HuH-7.5 (cell line): ENCODE results near the gene PRR36.
"Not testable (repeated sequence)": the region's sequence is repeated elsewhere in the genome, so short reads cannot be mapped to it uniquely, and the experiment has no call there.

Experiments used
- DNase-seq: peaks from one replicate; pipeline ENCODE4 v3.0.0; 2011; ENCODE audit warnings: low spot score

Gene PRR36

DNA sequence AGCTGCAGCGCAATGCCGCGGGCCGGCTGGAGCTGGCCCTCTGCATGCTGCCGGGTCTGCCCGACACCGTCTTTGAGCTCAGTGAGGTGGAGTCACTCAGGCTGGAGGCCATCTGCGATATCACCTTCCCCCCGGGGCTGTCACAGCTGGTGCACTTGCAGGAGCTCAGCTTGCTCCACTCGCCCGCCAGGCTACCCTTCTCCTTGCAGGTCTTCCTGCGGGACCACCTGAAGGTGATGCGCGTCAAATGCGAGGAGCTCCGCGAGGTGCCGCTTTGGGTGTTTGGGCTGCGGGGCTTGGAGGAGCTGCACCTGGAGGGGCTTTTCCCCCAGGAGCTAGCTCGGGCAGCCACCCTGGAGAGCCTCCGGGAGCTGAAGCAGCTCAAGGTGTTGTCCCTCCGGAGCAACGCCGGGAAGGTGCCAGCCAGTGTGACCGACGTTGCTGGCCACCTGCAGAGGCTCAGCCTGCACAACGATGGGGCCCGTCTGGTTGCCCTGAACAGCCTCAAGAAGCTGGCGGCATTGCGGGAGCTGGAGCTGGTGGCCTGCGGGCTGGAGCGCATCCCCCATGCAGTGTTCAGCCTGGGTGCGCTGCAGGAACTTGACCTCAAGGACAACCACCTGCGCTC lies 25.7 kb upstream of the PRR36 start:
- DNase-seq = no peak

DNA sequence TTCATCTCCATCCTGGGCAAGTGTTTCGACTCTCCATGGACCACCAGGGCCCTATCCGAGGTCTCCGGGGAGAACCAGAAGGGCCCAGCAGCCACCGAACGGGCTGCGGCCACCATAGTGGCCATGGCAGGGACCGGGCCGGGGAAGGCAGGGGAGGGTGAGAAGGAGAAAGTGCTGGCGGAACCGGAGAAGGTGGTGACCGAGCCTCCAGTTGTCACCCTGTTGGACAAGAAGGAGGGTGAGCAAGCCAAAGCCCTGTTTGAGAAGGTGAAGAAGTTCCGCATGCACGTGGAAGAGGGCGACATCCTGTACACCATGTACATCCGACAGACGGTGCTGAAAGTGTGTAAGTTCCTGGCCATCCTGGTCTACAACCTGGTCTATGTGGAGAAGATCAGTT lies 24.8 kb upstream of the PRR36 start:
- no peak for DNase-seq

DNA sequence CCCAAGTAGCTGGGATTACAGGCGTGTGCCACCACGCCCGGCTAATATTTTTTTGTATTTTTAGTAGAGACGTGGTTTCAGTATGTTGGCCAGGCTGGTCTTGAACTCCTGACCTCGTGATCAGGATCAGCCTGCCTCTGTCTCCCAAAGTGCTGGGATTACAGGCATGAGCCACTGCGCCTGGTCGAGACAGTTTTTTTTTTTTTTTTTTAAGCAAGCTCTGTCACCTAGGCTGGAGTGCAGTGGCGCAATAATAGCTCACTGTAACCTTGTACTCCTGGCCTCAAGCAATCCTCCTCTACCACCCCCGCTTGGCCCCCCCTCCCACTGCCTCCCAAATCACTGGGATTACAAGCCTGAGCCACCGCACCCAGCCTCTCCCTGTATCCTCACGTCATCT lies 23.1 kb upstream of the PRR36 start:
- no peak for DNase-seq

DNA sequence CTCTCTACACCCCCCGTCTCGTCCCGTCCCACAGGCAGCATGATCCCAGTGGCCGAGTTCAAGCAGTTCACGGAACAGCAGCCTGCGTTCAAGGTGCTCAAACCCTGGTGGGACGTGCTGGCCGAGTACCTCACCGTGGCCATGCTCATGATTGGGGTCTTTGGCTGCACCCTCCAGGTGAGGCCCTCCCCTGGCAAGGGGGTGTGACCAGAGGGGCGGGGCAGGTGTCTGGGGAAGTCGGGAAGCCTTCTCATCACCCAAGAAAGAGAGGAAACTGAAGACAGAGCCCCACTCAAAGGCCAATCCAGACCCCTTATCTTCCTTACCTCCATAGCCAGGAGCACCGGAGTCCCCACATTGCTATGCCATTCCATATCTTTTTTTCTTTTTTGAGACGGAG lies 21.4 kb upstream of the PRR36 start:
- DNase-seq = no peak

DNA sequence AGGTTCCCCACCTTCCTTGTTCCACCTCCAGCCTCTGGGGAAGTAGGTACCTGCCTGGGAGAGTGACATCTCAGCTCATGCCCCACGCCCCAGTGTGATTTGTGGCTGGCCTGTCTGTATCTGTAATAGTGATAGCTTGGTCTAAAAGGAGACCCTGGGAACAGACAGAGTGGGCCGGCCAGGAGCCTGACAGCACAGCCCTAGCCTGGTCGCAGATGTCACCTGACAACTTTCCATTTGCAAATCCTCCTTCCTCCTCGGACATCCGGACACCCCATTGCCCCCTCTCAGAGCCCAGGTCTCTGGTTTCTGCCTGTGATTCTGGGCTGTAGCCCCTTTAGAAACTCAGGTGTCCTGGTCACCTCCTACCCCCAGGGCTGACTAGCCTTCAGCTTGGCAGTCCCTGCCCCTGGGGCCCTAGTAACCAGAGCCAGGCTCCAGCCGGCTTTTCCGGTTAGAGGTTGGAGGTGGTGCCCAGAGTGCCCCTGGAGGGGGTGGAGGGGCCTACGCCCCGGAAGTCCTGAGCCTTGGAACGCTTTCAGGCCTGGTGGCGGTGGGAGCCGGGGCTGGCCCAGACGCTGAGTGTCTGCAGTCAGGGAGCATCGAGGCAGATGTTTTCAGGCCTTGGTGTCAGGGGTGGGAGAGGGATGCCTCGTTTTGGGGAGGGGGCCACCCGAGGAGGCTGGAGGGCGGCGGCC lies 20.6 kb upstream of the PRR36 start:
- DNase-seq = no peak

DNA sequence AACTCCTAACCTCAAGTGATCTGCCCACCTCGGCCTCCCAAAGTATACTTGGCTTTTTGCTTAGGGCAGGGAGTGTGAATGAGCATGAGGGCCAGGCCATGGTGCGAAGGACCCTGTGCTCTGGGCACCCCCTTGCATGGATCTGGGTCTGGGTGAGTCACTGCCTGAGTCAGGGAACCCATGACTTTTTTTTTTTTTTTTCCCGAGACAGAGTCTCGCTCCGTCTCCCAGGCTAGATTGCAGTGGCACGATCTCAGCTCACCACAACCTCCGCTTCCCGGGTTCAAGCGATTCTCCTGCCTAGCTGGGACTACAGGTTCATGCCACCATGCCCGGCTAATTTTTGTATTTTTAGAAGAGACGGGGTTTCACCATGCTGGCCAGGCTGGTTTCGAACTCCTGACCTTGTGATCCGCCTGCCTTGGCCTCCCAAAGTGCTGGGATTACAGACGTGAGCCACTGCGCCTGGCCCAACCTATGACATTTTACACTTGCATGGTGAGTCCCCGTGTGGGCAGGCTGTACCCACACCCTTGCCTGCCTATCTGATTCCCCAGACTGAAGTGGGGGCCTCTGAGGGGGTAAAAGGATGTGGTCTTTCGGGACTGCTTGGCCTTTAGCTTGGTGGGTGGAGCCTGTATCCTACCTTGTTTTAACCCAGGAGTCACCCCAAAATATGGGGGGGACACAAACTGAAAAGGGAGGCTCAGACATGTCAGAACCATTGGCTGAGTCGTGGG lies 19.3 kb upstream of the PRR36 start:
- not testable (repeated sequence) for DNase-seq

DNA sequence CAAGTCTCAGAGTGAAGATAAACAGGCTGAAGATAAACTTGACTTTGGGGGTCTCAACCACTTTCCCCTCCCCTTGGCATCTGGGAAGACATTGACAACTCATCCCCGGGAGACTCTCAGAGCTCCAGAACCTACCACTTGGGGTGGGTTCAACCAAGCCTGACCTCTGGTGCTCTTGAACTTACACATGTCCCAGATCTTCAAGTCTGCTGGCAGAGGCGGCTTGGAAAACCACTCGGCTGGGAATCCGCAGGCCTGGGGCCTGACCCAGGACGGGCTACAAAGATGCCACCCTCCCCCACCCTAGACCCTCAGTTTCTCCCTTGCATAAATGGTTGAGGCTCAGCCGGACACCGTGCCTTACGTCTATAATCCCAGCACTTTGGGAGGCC lies 14.6 kb upstream of the PRR36 start:
- DNase-seq = no peak

DNA sequence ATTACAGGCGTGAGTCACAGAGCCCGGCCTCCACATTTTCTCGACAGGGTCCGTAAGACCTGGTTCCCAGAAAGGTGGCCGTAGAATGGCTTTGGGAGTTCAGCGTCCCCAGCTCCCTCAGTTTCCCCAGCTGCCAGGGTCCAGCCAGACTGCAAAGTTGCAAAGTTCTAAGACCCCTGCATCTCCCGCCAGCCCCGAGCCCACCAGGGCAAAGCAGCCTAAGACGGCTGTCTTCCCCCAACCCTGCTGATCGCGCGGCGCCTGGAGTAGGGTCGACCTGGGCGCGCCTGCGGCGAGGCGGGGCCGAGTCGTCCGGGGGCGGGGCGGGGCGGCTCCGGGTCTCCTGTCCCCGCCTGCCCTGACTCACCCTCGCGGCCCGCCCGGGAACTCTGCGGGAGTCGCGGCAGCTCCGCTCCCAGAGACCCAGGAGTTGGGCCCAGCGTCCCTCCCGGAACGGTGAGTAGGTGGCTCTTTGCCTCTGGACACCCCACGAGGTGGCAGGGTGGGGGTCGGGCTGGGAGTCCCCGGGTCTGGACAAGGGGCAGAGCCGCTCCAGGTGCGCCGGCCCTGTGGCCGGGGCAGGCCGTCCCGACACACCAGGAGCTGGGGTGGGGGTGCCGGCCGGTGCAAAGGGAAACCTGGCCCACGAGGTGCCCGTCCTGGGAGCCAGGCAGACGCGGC lies 14.1 kb upstream of the PRR36 start, which contains the start of gene LRRC8E:
Gene LRRC8E, plus strand, starts transcription at position 366 of the 681 bp plus-strand sequence. CDS start 7,094 bp downstream, outside the sequence.
- DNase-seq = peak; percentile 81

DNA sequence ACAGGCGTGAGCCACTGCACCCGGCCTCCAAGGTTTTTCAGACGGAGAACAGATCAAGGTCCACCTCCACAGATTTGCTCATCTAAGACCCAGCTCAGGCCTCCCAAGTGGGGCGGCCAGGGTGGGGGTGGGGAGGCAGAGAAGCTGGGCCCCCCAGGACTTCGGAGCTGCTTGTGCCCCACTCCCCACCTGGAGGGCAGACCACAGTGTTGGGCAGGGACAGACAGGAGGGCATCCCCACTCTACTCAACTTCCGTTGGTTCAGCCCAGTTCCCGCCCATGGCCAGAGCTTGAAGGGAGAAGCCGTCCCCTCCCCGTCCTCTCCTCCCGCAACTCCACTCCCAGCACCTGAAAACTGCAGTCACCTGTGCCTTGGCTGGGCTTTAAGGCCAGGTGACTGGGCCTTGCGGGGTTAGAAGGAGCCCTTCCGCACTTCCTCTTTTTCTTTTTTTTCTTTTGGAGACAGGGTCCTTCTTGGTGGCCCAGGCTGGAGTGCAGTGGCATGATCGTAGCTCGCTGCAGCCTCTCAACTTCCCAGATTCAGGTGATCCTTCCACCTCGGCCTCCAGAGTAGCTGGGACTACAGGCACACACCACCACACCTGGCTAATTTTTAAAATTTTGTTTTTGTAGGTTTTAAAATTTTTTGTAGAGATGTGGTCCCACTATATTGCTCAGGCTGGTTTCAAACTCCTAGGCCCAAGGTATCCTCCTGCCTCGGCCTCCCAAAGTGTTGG lies 13.4 kb upstream of the PRR36 start:
- no peak for DNase-seq

DNA sequence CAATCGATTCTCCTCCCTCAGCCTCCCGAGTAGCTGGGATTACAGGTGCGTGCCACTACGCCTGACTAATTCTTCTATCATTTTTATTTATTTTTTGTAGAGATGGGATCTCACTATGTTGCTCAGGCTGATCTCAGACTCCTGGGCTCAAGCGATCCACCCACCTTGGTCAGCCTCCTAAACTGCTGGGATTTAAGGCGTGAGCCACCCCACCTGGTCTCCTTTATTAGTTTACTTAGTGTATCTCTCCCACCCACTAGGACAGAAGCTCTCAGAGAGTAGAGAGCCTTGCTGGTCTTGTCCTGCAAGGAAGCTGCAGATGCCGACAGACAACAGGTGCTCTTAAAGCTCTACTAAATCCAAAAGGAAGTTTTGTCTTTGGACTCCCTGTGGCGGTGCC lies 11.6 kb upstream of the PRR36 start:
- no peak for DNase-seq

DNA sequence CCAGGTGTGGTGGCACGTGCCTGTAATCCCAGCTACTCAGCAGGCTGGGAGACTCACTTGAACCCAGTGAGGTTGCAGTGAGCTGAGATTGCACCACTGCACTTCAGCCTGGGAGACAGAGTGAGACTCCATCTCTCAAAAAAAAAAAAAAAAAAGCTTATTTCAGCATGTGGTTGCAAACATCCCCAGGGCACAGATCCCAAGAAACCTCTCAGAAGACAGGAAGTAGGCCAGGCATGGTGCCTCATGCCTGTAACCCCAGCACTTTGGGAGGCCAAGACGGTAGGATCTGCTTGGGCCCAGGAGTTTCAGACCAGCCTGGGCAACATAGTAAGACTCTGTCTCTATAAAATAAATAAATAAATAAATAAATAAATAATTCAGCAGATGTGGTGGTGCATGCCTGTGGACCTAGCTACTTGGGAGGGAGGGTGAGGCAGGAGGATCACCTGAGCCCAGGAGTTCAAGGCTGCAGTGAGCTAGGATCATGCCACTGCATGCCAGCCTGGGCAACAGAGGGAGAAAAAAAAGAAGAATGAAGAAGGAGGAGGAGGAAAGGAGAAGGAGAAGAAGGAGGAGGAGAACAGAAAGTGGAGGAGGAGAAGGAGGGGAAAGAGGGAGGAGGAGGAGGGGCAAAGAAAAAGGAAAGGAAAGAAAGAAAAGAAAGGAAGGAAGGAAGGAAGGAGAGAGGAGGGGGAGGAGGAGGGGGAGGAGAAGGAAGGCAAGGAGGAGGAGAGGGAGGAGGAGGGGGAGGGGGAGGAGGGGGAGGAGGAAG lies 9.8 kb upstream of the PRR36 start:
- no peak for DNase-seq

DNA sequence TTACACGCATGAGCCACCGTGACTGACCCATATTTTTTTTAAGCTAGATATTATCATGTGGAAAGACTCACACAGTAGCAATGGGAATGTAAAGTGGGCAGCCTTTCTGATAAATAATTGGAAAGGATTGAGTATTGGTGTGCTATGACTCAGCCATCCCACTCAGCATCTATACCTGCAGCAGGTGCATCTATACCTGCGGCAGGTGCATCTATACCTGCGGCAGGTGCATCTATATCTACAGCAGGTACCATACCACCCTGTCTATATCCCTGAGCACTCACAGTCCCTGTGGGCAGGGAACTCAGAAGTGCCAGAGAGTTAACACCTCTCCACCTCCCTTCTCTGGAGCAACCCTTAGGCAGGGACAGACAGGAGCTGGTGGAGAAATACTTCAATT lies 8.9 kb upstream of the PRR36 start:
- DNase-seq = no peak

DNA sequence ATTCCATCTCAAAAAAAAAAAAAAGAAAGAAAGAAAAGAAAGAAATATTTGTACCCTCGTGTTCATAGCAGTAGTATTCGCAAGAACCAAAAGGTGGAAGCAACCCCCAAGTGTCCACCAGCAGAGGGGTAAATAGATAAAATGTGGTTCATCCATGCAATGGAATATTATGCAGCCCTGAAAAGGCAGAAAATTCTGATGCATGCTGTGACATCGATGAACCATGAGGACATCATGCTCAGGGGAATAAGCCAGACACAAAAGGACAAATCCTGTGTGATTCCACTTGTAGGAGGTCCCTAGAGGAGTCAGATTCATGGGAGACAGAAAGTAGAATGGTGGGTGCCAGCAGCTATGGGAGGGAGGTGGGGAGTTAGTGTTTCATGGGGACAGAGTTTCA lies 7.7 kb upstream of the PRR36 start:
- no peak for DNase-seq

DNA sequence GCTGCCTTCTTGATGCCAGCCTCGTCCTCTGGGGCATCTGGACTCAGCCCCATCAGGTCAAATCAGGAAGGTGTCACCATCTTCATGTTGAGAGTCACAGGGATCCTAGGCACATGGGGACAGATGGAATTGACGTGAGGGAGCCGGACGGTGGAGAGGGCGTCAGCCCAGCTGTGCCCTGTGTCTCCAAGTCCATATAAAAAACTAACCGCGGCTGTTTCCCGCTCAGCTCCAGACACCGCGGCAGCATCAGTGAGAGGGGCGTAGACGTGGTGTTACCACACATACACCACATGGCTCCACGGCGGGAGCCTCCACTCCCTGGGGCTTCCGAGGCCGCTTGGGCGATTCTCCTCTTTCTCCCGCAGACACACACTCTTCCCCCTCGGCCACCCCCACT lies 5.6 kb upstream of the PRR36 start:
- no peak for DNase-seq

DNA sequence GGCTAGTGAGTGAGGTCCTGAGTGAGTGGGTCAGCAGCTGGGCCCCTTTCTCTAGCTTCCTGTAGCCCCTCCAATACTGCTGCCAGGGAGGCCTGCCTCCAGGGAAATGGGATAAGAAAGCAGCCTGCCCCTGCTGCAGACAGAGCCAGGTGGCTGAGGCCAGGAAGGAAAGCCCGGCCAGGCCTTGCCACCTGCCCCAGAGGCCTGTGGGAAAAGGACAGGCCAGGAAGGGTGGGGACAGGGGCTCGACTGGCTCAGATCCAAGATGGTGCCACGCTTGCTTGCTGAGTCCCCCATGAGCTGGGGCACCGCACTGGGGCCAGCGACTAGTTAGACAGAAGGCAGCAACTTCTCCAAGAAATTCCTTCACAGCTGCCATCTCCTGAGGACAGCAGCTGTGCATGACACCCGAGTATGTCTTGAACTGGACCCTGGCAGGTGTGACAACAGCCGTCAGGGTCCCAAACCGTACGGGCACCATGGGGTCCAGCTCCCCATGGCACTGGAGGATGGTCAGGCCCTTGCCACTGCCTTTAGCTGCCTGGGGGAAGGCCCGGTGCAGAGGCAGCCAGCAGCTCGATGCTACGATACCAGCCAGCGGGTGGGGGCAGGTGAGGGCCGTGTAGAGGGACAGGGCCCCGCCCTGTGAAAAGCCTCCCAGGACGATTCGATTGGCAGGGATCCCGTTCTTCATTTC lies 5.1 kb upstream of the PRR36 start:
- DNase-seq = no peak

DNA sequence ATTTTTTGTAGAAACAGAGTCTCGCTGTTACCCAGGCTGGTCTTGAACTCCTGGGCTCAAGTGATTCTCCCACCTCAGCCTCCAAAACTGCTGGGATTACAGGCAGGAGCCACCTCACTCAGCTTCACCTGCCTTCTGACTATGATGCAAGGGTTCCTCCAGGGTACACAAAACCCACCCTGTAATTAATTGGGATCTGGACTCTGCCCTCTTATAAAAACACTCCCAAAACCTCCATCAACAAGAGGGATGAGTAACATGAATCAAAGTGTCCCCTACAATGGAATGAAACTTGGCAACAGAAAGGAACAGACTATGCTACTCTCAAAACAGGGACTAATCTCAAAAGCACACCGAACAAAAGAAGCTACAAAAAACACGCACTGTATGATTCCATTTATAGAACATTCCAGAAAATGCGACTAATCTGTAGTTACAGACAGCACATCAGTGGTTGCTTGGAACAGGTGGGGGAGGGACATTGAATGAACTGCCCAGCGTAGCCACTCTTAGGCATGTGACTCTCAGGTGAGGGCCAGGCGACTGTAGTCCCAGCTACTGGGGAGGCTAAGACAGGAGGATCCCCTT lies 3.2 kb upstream of the PRR36 start:
- DNase-seq = no peak

DNA sequence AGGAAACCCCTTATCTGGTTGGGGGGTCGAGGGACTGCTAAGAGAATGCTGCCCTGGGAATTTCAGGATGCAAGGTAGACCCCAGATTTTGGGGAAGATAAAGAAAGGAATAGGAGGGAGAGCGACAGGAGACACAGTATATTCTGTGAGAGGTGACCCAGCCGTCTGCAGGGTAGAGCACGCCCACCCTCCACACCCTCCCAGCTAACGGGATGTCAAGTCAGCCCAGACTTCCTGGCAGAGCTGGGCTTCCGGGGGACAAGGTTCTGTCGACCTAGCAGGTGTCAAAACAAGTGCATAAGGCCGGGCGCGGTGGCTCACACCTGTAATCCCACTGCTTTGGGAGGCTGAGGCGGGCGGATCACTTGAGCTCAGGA lies 695 bp upstream of the PRR36 start:
- no peak for DNase-seq

DNA sequence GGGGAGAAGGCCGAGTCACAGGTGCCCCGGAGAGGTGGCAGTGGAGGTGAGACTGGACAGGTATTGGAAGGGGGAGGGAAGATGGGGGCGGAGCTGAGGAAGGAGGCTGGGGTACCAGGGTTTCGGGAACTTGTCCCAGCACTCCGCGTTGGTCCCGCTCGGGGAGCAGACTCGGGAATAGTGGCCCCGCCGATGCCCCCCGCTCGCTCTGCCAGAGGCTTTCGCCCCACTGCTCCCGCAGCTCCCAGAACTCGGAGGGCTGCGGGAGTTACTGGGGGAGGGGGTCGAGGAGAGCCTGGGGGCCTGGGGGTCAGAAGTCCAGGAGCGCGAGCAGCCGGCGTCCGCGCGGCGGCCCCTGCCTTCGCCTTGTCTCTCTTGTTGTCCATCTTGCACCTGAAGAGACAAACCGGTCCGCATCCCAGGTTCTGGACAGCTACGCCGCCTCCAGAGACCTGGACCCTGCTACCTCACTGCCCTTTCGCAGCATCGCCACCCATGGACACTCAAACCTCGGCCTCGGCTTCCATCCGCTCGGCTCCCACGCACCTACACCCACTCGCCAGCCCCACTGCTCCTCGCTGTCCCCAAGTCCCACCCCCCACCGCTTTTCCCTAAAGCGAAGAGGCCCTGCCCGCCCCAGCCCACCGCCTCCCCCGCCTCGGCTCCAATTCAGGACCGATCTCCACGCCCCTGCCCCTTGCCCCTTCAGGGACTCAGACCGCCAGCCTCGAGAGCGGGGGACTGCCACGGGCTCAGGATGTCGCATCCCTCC lies 700 bp downstream of the PRR36 start:
- DNase-seq = no peak
